Fibroblast of lung (primary cell): Measurements from ENCODE around the gene CADPS. TPM values are rescaled to one million over a fixed set of nuclear protein-coding genes. Genes with fewer than 3 reads are reported as not detected.

ENCODE experiments used
- DNase-seq, 2 donors: peaks; one replicate each; pipeline versions ENCODE4 v3.0.0 to v3.0.0-alpha.2; 2010; ENCODE audit warnings: low read depth in 2 of 2
- H2AFZ ChIP-seq: 2 replicates; pipeline ENCODE4 v1.5.1; 2012; ENCODE audit warnings: low read length, control low read depth, inconsistent platforms
- H3K27ac ChIP-seq: 2 replicates; pipeline ENCODE4 v1.5.1; 2011; ENCODE audit warnings: low read length, control low read depth; ENCODE audit not compliant: insufficient read depth
- H3K27me3 ChIP-seq: 2 replicates; pipeline ENCODE4 v1.5.1; 2011; ENCODE audit warnings: mild to moderate bottlenecking, low read length; ENCODE audit not compliant: control insufficient read depth, insufficient read depth
- H3K36me3 ChIP-seq: 2 replicates; pipeline ENCODE4 v1.5.1; 2011; ENCODE audit warnings: low read length; ENCODE audit not compliant: control insufficient read depth, insufficient read depth
- H3K4me1 ChIP-seq: 2 replicates; pipeline ENCODE4 v1.5.1; 2011; ENCODE audit warnings: low read length; ENCODE audit not compliant: control insufficient read depth, insufficient read depth; ENCODE audit errors: extremely low read depth
- H3K4me2 ChIP-seq: 2 replicates; pipeline ENCODE4 v1.5.1; 2011; ENCODE audit warnings: low read length, control low read depth; ENCODE audit not compliant: insufficient read depth; ENCODE audit errors: extremely low read depth
- H3K4me3 ChIP-seq, 4 experiments: fragments of 200-600 bp in 1 of 4; sonication (generic) in 1 of 4; replicated peaks in 1 of 4; 2 replicates each; pipeline ENCODE4 v1.5.1; 2011 to 2016; ENCODE audit warnings: low read length in 4 of 4, low read depth in 3 of 4, mild to moderate bottlenecking in 3 of 4, control low read depth in 2 of 4, inconsistent platforms in 1 of 4, mixed read lengths in 1 of 4; ENCODE audit not compliant: insufficient read depth in 1 of 4; ENCODE audit errors: control extremely low read depth in 1 of 4
- H3K79me2 ChIP-seq: 2 replicates; pipeline ENCODE4 v1.5.1; 2012; ENCODE audit warnings: mild to moderate bottlenecking, low read length, inconsistent platforms; ENCODE audit not compliant: control insufficient read depth, insufficient read depth
- H3K9ac ChIP-seq: 2 replicates; pipeline ENCODE4 v1.5.1; 2011; ENCODE audit warnings: mild to moderate bottlenecking, low read length, control low read depth; ENCODE audit not compliant: insufficient read depth
- H3K9me3 ChIP-seq: 2 replicates; pipeline ENCODE4 v1.5.1; 2012; ENCODE audit warnings: low read depth, low read length; ENCODE audit not compliant: control insufficient read depth, insufficient read depth
- H4K20me1 ChIP-seq: 2 replicates; pipeline ENCODE4 v1.5.1; 2011; ENCODE audit warnings: low read length; ENCODE audit not compliant: control insufficient read depth, insufficient read depth; ENCODE audit errors: extremely low read depth
- EZH2 ChIP-seq: IDR thresholded peaks from 2 replicates; pipeline ENCODE4 v1.5.1; 2012; ENCODE audit warnings: low read length, control low read depth, mild to moderate bottlenecking; ENCODE audit errors: missing control alignments
- polyA plus RNA-seq, 2 donors: library from polyadenylated mRNA; depleted of rRNA in 1 of 2; stranded (reverse) in 1 of 2; unstranded in 1 of 2; fragments of >200 nt; gene quantifications; 2 replicates each; pipeline ENCODE4 v1.2.1, GENCODE V29; 2011 to 2012; ENCODE audit warnings: missing spikeins in 1 of 2
- total RNA-seq: library from RNA; depleted of rRNA; stranded (reverse); fragments of >200 nt; gene quantifications from 2 replicates; pipeline ENCODE4 v1.2.1, GENCODE V29; 2014
- TF ChIP-seq, protein P1 (sequence below), 2 donors: IDR thresholded peaks in 1 of 2; conservative IDR thresholded peaks in 1 of 2; 1 replicate in 1 of 2; 2 replicates in 1 of 2; pipeline ENCODE4 v1.5.1; 2011 to 2012; ENCODE audit warnings: low read length in 2 of 2, control low read depth in 1 of 2, inconsistent platforms in 1 of 2, low read depth in 1 of 2, mild to moderate bottlenecking in 1 of 2

The CADPS gene
- total and polyA plus RNA-seq, 2 donors (not counting 1 experiment from before 2014, with no cell fraction given) = 2.3 to 63.1 TPM

DNA sequence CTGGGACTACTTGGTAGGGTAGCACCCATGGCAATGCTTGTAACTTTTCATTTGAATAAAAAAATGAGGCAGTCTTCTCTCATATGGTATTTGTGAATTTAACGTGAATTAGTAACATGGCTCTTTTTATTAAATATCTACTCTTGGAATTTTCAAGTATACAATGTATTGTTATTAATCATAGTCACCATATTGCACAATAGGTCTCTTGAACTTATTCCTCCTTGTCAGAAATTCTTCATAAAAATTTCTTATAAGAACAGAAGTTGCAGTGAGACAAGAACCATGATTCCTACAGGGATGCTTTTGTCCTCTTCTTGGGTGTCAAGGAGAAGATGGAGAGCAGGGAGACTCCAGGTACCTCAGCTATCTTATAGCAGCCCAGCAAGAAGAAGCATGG lies 298.1 kb downstream of the CADPS start:
- TF ChIP-seq, protein P1, sequence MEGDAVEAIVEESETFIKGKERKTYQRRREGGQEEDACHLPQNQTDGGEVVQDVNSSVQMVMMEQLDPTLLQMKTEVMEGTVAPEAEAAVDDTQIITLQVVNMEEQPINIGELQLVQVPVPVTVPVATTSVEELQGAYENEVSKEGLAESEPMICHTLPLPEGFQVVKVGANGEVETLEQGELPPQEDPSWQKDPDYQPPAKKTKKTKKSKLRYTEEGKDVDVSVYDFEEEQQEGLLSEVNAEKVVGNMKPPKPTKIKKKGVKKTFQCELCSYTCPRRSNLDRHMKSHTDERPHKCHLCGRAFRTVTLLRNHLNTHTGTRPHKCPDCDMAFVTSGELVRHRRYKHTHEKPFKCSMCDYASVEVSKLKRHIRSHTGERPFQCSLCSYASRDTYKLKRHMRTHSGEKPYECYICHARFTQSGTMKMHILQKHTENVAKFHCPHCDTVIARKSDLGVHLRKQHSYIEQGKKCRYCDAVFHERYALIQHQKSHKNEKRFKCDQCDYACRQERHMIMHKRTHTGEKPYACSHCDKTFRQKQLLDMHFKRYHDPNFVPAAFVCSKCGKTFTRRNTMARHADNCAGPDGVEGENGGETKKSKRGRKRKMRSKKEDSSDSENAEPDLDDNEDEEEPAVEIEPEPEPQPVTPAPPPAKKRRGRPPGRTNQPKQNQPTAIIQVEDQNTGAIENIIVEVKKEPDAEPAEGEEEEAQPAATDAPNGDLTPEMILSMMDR (conservative IDR thresholded peaks at IDR 0.05 in 1 of 2, IDR thresholded peaks at IDR 0.05 in 1 of 2; ENCODE audit: low read depth in 1 of 2, low read length in 2 of 2) = no peak
- no peak for TF ChIP-seq EZH2
- peak in 1 of 2 donors; percentile 37 for DNase-seq

DNA sequence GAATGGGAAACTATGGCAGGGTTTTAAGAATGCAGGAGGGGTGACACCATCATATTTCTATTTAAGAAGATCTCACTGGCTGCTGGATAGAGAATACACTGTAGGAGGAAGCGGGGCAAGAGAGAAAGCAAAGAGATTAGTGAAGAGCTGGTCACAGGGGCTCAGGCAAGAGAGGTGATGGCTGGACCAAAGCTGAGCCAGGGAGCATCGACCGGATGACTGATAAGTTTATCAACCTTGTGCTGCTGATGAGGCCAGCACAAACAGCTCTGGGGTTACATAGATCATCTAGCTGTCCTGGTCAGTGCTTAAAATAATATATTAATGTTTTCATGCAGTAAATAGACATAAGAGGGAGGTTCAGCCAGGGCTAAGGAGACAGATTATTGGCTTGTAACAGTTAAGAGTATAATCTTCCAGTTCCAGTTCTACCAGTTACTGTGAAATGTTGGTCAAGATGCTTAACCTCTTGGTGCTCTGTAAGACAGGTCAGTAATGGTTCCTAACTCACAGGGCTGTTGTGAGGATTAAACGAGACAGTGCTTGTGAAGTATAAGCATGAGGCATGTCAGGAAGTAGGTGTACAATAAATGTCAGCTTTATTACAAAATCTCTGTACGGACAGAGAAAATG lies 300.8 kb downstream of the CADPS start:
- Histone ChIP-seq H3K9ac (no peak overlapping the region), H3K4me3 (no peak overlapping the region), H2AFZ (no peak overlapping the region), H3K9me3 (no peaks in the 10 kb centered on the region), H3K79me2 (no peaks in the 10 kb centered on the region), H3K4me2 (no peak overlapping the region), H3K27ac (no peak overlapping the region), H3K4me1 (no peaks in the 10 kb centered on the region), H3K27me3 (no peaks in the 10 kb centered on the region), H4K20me1 (no peaks in the 10 kb centered on the region), H3K36me3 (no peaks in the 10 kb centered on the region)
- TF ChIP-seq, protein P1 (conservative IDR thresholded peaks at IDR 0.05 in 1 of 2, IDR thresholded peaks at IDR 0.05 in 1 of 2; ENCODE audit: low read depth in 1 of 2, low read length in 2 of 2) = no peak
- TF ChIP-seq EZH2 = no peak
- no peak for DNase-seq

More for the DNA sequence above, 298.1 kb downstream of the CADPS start:
- no peaks in the 10 kb centered on the region for H3K4me1 ChIP-seq
- H3K27ac ChIP-seq = no peak overlapping the region
- H2AFZ ChIP-seq = no peak overlapping the region
- H3K4me2 ChIP-seq = no peak overlapping the region
- no peak overlapping the region for H3K4me3 ChIP-seq
- no peak overlapping the region for H3K9ac ChIP-seq
- H3K27me3 ChIP-seq = no peaks in the 10 kb centered on the region
- H3K79me2 ChIP-seq = no peaks in the 10 kb centered on the region
- no peaks in the 10 kb centered on the region for H3K9me3 ChIP-seq
- H3K36me3 ChIP-seq = no peaks in the 10 kb centered on the region
- no peaks in the 10 kb centered on the region for H4K20me1 ChIP-seq

DNA sequence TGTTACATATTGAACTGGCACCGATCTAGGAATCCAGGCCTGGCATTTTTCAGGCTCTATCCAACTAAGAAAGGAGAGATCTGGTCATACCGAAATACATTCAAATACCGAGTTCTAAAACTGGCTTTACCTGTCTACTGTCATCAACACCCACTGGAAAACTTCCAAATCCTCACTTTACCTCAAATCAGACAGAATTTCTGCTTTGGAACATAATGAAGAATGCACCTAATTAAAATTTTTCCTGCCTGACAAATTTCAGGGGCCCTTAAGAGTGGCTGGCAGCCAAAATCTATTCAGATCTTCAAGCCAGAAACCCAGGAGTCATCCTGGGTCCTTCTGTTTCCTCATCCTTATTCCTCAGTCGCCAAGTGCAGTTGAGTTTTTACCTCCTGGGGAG lies 303.3 kb downstream of the CADPS start:
- Histone ChIP-seq H3K9me3 (no peaks in the 10 kb centered on the region), H3K27me3 (no peaks in the 10 kb centered on the region), H3K4me1 (peaks cover 6% of the 10 kb centered on the region), H3K4me2 (no peak overlapping the region), H3K4me3 (no peak overlapping the region), H4K20me1 (no peaks in the 10 kb centered on the region), H3K9ac (no peak overlapping the region), H3K79me2 (no peaks in the 10 kb centered on the region), H2AFZ (no peak overlapping the region), H3K27ac (no peak overlapping the region), H3K36me3 (no peaks in the 10 kb centered on the region)
- no peak for DNase-seq
- TF ChIP-seq, protein P1 (conservative IDR thresholded peaks at IDR 0.05 in 1 of 2, IDR thresholded peaks at IDR 0.05 in 1 of 2; ENCODE audit: low read depth in 1 of 2, low read length in 2 of 2) = no peak
- no peak for TF ChIP-seq EZH2
